Tibial nerve (tissue), 4 donors: ENCODE data around the gene SLC16A10. TPM values are rescaled to one million over a fixed set of nuclear protein-coding genes. Genes with fewer than 3 reads are reported as not detected.
"Not testable (repeated sequence)": the region's sequence is repeated elsewhere in the genome, so short reads cannot be mapped to it uniquely, and the experiment has no call there.

Source experiments
- DNase-seq, 2 donors: peaks; one replicate each; pipeline ENCODE4 v3.0.0-alpha.2; 2019; ENCODE audit warnings: low spot score in 2 of 2
- H3K27ac ChIP-seq, 4 donors: fragments of 200-600 bp; sonication (generic) in 3 of 4; one replicate each; pipeline ENCODE4 v1.5.1; 2017 to 2019; ENCODE audit warnings: mild to moderate bottlenecking in 1 of 4
- H3K27me3 ChIP-seq, 2 donors: fragments of 200-600 bp; sonication (generic) in 1 of 2; one replicate each; pipeline versions ENCODE4 v1.5.1 to v1.6.0; 2017 to 2019
- H3K36me3 ChIP-seq, 3 donors: fragments of 200-600 bp; sonication (generic); one replicate each; pipeline ENCODE4 v1.5.1; 2018 to 2019
- H3K4me1 ChIP-seq, 4 donors: fragments of 200-600 bp; sonication (generic) in 3 of 4; one replicate each; pipeline ENCODE4 v1.5.1; 2017 to 2019
- H3K4me3 ChIP-seq, 4 donors: fragments of 200-600 bp; sonication (generic) in 3 of 4; one replicate each; pipeline ENCODE4 v1.5.1; 2017 to 2019; ENCODE audit warnings: mild to moderate bottlenecking in 1 of 4, moderate library complexity in 1 of 4
- H3K9me3 ChIP-seq, 4 donors: fragments of 200-600 bp; sonication (generic) in 3 of 4; one replicate each; pipeline ENCODE4 v1.5.1; 2017 to 2019
- CTCF ChIP-seq, 5 experiments: fragments of 200-600 bp in 3 of 5; fragments of 450-650 bp in 2 of 5; sonication (generic) in 3 of 5; IDR thresholded peaks; one replicate each; pipeline ENCODE4 v1.5.1; 2016 to 2019; ENCODE audit warnings: antibody characterized with exemption in 5 of 5, mild to moderate bottlenecking in 3 of 5, moderate library complexity in 2 of 5
- EP300 ChIP-seq, 2 donors: sonication (generic); formaldehyde crosslinking; IDR thresholded peaks; one replicate each; pipeline ENCODE4 v1.6.1; 2017; ENCODE audit warnings: antibody characterized with exemption in 2 of 2, mild to moderate bottlenecking in 1 of 2
- POLR2A ChIP-seq, 2 donors: fragments of 450-650 bp; IDR thresholded peaks; one replicate each; pipeline ENCODE4 v1.6.1; 2017; ENCODE audit warnings: antibody characterized with exemption in 2 of 2, mild to moderate bottlenecking in 2 of 2, moderate library complexity in 2 of 2
- WGBS, 2 donors: methylation state at CpG; one replicate each; pipeline ENCODE4 v1.1.5; 2018; 5-methylcytosine and 5-hydroxymethylcytosine counted together
- total RNA-seq, 4 donors: library from RNA; depleted of rRNA; stranded (reverse); fragments of >200 nt; gene quantifications; one replicate each; pipeline ENCODE4 v1.1.0, GENCODE V29; 2016

The SLC16A10 gene
- total RNA-seq, 4 donors from 2014 or later = 0.20 to 32.7 (median 1.3) TPM

- 65 to 66% methylated on average over 2 of the region's 2 CpGs for WGBS, 2 donors
- Histone ChIP-seq H3K4me3 (no peak overlapping the region), H3K36me3 (no peaks in the 10 kb centered on the region), H3K9me3 (no peaks in the 10 kb centered on the region), H3K4me1 (no peaks in the 10 kb centered on the region), H3K27me3 (no peaks in the 10 kb centered on the region), H3K27ac (no peak overlapping the region)
- TF ChIP-seq POLR2A (IDR thresholded peaks at IDR 0.05) (no peak), EP300 (IDR thresholded peaks at IDR 0.05) (peak in 1 of 2 donors; percentile 32)
- DNase-seq = no peak
Observed at GRCh38 chr6:111050261-111051023, 36.9 kb upstream of the SLC16A10 start.

GRCh38 chr6:111052171-111052570 lies 35.1 kb upstream of the SLC16A10 start:
- H3K27me3 ChIP-seq = no peaks in the 10 kb centered on the region
- no peaks in the 10 kb centered on the region for H3K4me1 ChIP-seq
- DNase-seq = no peak
- H3K27ac ChIP-seq = no peak overlapping the region
- TF ChIP-seq EP300 (IDR thresholded peaks at IDR 0.05) = no peak
- no peak for TF ChIP-seq POLR2A (IDR thresholded peaks at IDR 0.05)
- no peak for TF ChIP-seq CTCF (IDR thresholded peaks at IDR 0.05)
- 83 to 90% methylated on average over 3 of the region's 3 CpGs for WGBS, 2 donors
- H3K4me3 ChIP-seq = no peak overlapping the region
- no peaks in the 10 kb centered on the region for H3K9me3 ChIP-seq
- H3K36me3 ChIP-seq = no peaks in the 10 kb centered on the region

- no peak for DNase-seq
- TF ChIP-seq EP300 (IDR thresholded peaks at IDR 0.05) = no peak
- no peak for TF ChIP-seq POLR2A (IDR thresholded peaks at IDR 0.05)
- TF ChIP-seq CTCF (IDR thresholded peaks at IDR 0.05) = peak; percentile 30 to 53 (median 45)
- H3K27me3 ChIP-seq = no peaks in the 10 kb centered on the region
- H3K4me1 ChIP-seq = no peaks in the 10 kb centered on the region
- H3K36me3 ChIP-seq = no peaks in the 10 kb centered on the region
- H3K9me3 ChIP-seq = no peaks in the 10 kb centered on the region
- 51 to 64% methylated on average over 12 of the region's 12 CpGs for WGBS, 2 donors
- no peak overlapping the region for H3K27ac ChIP-seq
- H3K4me3 ChIP-seq = no peak overlapping the region
Observed at GRCh38 chr6:111057074-111057752, 30.1 kb upstream of the SLC16A10 start.

DNA sequence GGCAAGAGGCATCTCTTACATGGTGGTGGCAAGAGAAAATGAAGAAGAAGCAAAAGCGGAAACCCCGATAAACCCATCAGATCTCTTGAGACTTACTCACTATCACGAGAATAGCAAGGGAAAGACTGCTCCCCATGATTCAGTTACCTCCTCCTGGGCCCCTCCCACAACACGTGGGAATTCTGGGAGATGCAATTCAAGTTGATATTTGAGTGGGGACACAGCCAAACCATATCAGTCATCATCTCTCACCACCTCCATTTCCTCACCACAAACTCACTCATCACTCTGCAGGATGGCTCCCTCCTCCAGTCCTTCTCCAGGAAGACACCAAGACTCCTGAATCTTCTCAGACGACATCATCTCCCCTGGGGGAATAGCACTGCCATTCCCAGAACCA lies 25.8 kb upstream of the SLC16A10 start:
- TF ChIP-seq CTCF (IDR thresholded peaks at IDR 0.05) = no peak
- TF ChIP-seq POLR2A (IDR thresholded peaks at IDR 0.05) = no peak
- no peak for TF ChIP-seq EP300 (IDR thresholded peaks at IDR 0.05)
- Histone ChIP-seq H3K36me3 (no peaks in the 10 kb centered on the region), H3K4me1 (no peaks in the 10 kb centered on the region), H3K27ac (no peak overlapping the region), H3K9me3 (peaks cover 0 to 12% (median 0%) of the 10 kb centered on the region in 4 donors), H3K4me3 (no peak overlapping the region), H3K27me3 (no peaks in the 10 kb centered on the region)
- WGBS, 2 donors = 84 to 85% methylated on average over 5 of the region's 5 CpGs
- no peak for DNase-seq

DNA sequence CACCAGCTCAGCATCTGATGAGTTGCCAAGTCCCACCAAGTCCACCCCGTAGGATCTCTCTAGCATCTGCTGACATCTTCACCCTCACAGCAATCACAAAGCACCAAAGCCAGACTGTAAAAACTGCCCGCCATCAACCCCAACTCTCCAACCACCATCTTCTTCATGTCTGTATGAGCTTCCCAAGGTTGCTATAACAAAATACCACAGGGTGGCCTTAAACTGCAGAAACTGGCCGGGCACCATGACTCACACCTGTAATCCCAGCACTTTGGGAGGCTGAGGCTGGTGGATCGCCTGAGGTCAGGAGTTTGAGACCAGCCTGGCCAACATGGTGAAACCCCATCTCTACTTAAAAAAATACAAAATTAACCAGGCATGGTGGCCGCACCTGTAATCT lies 25.3 kb upstream of the SLC16A10 start:
- H3K27ac ChIP-seq, DNase-seq, H3K36me3 ChIP-seq, H3K4me1 ChIP-seq, H3K27me3 ChIP-seq, H3K4me3 ChIP-seq: not testable (repeated sequence)
- WGBS, 2 donors = 91 to 92% methylated on average over 5 of the region's 5 CpGs
- peaks cover 0 to 12% (median 0%) of the 10 kb centered on the region in 4 donors for H3K9me3 ChIP-seq

DNA sequence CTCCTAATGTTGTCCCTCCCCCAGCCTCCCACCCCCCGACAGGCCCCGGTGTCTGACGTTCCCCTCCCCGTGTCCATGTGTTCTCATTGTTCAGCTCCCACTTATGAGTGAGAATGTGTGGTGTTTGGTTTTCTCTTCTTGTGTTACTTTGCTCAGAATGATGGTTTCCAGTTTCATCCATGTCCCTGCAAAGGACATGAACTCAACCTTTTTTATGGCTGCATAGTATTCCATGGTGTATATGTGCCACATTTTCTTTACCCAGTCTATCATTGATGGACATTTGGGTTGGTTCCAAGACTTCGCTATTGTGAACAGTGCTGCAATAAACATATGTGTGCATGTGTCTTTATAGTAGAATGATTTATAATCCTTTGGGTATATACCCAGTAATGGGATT lies 24.4 kb upstream of the SLC16A10 start:
- peaks cover 0 to 12% (median 0%) of the 10 kb centered on the region in 4 donors for H3K9me3 ChIP-seq
- DNase-seq, H3K4me3 ChIP-seq, H3K4me1 ChIP-seq, H3K27me3 ChIP-seq, H3K36me3 ChIP-seq, H3K27ac ChIP-seq: not testable (repeated sequence)
- WGBS, 2 donors = 84 to 94% methylated on average over 5 of the region's 5 CpGs
